Measurements from ENCODE around the gene NKX1-1.

The NKX1-1 gene

GRCh38 chr4:1365271-1366178 lies 40.7 kb downstream of the NKX1-1 start:
- TF ChIP-seq FOXP2 (optimal IDR thresholded peaks at IDR 0.05; ENCODE audit: borderline replicate concordance, extremely low read depth, extremely low read length, insufficient read depth) (no peak), TAF1 (IDR thresholded peaks at IDR 0.05; ENCODE audit: borderline replicate concordance, insufficient read depth, low read length) (no peak), REST (IDR thresholded peaks at IDR 0.05; ENCODE audit: insufficient read depth in 1 of 2, low read depth in 2 of 2, low read length in 2 of 2) (no peak), POLR2AphosphoS5 (IDR thresholded peaks at IDR 0.05; ENCODE audit: low read depth, low read length) (no peak), SIN3A (IDR thresholded peaks at IDR 0.05; ENCODE audit: borderline replicate concordance, insufficient read depth, low read length) (no peak)

- TF ChIP-seq SIN3A (IDR thresholded peaks at IDR 0.05; ENCODE audit: borderline replicate concordance, insufficient read depth, low read length) = no peak
- no peak for TF ChIP-seq TAF1 (IDR thresholded peaks at IDR 0.05; ENCODE audit: borderline replicate concordance, insufficient read depth, low read length)
- no peak for TF ChIP-seq POLR2AphosphoS5 (IDR thresholded peaks at IDR 0.05; ENCODE audit: low read depth, low read length)
- TF ChIP-seq REST (IDR thresholded peaks at IDR 0.05; ENCODE audit: insufficient read depth in 1 of 2, low read depth in 2 of 2, low read length in 2 of 2) = no peak
- no peak for TF ChIP-seq FOXP2 (optimal IDR thresholded peaks at IDR 0.05; ENCODE audit: borderline replicate concordance, extremely low read depth, extremely low read length, insufficient read depth)
These were observed 41.5 kb downstream of the NKX1-1 start for GRCh38 chr4:1364748-1365147.

GRCh38 chr4:1364217-1364616 lies 42.0 kb downstream of the NKX1-1 start:
- TF ChIP-seq FOXP2 (optimal IDR thresholded peaks at IDR 0.05; ENCODE audit: borderline replicate concordance, extremely low read depth, extremely low read length, insufficient read depth) (no peak), REST (IDR thresholded peaks at IDR 0.05; ENCODE audit: insufficient read depth in 1 of 2, low read depth in 2 of 2, low read length in 2 of 2) (no peak), POLR2AphosphoS5 (IDR thresholded peaks at IDR 0.05; ENCODE audit: low read depth, low read length) (no peak), TAF1 (IDR thresholded peaks at IDR 0.05; ENCODE audit: borderline replicate concordance, insufficient read depth, low read length) (no peak), SIN3A (IDR thresholded peaks at IDR 0.05; ENCODE audit: borderline replicate concordance, insufficient read depth, low read length) (no peak)

GRCh38 chr4:1363513-1363912 lies 42.7 kb downstream of the NKX1-1 start:
- TF ChIP-seq TAF1 (IDR thresholded peaks at IDR 0.05; ENCODE audit: borderline replicate concordance, insufficient read depth, low read length) (no peak), FOXP2 (optimal IDR thresholded peaks at IDR 0.05; ENCODE audit: borderline replicate concordance, extremely low read depth, extremely low read length, insufficient read depth) (no peak), SIN3A (IDR thresholded peaks at IDR 0.05; ENCODE audit: borderline replicate concordance, insufficient read depth, low read length) (no peak), REST (IDR thresholded peaks at IDR 0.05; ENCODE audit: insufficient read depth in 1 of 2, low read depth in 2 of 2, low read length in 2 of 2) (no peak), POLR2AphosphoS5 (IDR thresholded peaks at IDR 0.05; ENCODE audit: low read depth, low read length) (no peak)
